K562 (cell line): ENCODE measurements around the gene TP73. TPM values are rescaled to one million over a fixed set of nuclear protein-coding genes. Genes with fewer than 3 reads are reported as not detected.

Experiments used
- CEBPG ChIP-seq, 3 experiments: fragments of 200-800 bp in 1 of 3; sonication (Bioruptor generic) in 1 of 3; sonication (generic) in 1 of 3; formaldehyde crosslinking in 1 of 3; IDR thresholded peaks in 2 of 3; conservative IDR thresholded peaks in 1 of 3; 2 replicates each; pipeline versions ENCODE4 v1.6.1 to v1.8.0; 2016 to 2022; ENCODE audit warnings: missing compliant biosample characterization in 2 of 3, missing genetic modification characterization in 2 of 3, mild to moderate bottlenecking in 1 of 3, missing genetic modification reagents in 1 of 3
- ELF1 ChIP-seq: fragments of 200-800 bp; sonication (Bioruptor generic); IDR thresholded peaks from 2 replicates; pipeline ENCODE4 v1.6.1; 2016; ENCODE audit warnings: missing genetic modification characterization, missing compliant biosample characterization
- HDAC6 ChIP-seq: IDR thresholded peaks from 2 replicates; pipeline ENCODE4 v1.6.1; 2012; ENCODE audit warnings: low read depth, mild to moderate bottlenecking, control low read depth, inconsistent platforms, low read length, moderate library complexity
- HNRNPUL1 ChIP-seq: fragments of 200-400 bp; formaldehyde crosslinking; IDR thresholded peaks from 2 replicates; pipeline ENCODE4 v1.6.1; 2017; ENCODE audit warnings: low read length
- KDM1A ChIP-seq, 2 experiments: fragments of 450-650 bp; IDR thresholded peaks; 2 replicates each; pipeline ENCODE4 v1.6.1; 2016; ENCODE audit warnings: mild to moderate bottlenecking in 2 of 2
- TRIM24 ChIP-seq, 2 experiments: fragments of 450-650 bp; IDR thresholded peaks; 2 replicates each; pipeline ENCODE4 v1.6.1; 2016
- ZEB2 ChIP-seq: fragments of 450-650 bp; IDR thresholded peaks from 2 replicates; pipeline ENCODE4 v1.6.1; 2016
- polyA plus RNA-seq, 8 experiments: library from polyadenylated mRNA; depleted of rRNA in 4 of 8; stranded (reverse) in 5 of 8; unstranded in 3 of 8; fragments of >200 nt; fragmentation: Nextera tagmentation in 2 of 8; fragmentation: Illumina TruSeq in 1 of 8; extraction: Ambion mirVana in 2 of 8; extraction: Trizol in 1 of 8; gene quantifications; 2 replicates each; pipeline versions ENCODE4 v1.2.1 to v1.2.3, GENCODE V29; 2011 to 2014; ENCODE audit warnings: inconsistent platforms in 1 of 8, missing spikeins in 1 of 8
- total RNA-seq, 7 experiments: library from RNA; depleted of rRNA in 6 of 7; stranded (reverse); fragments of >200 nt in 6 of 7; fragmentation: Illumina TruSeq in 2 of 7; extraction: Trizol in 2 of 7; gene quantifications; 2 replicates each; pipeline versions ENCODE4 v1.2.1 to v1.2.3, GENCODE V29; 2011 to 2021; ENCODE audit warnings: low replicate concordance in 1 of 7
- TF ChIP-seq, protein P1 (sequence below): sonication (generic); formaldehyde crosslinking; IDR thresholded peaks from 2 replicates; pipeline ENCODE4 v1.8.0; 2023; ENCODE audit warnings: mild to moderate bottlenecking, missing genetic modification reagents
- TF ChIP-seq, protein P2 (sequence below): fragments of 450-650 bp; formaldehyde crosslinking; IDR thresholded peaks from 2 replicates; pipeline ENCODE4 v1.4.0; 2020; ENCODE audit warnings: mild to moderate bottlenecking, moderate library complexity
- TF ChIP-seq, protein P3 (sequence below): fragments of 200-600 bp; sonication (generic); IDR thresholded peaks from one replicate; pipeline ENCODE4 v1.6.1; 2012; ENCODE audit warnings: mild to moderate bottlenecking, low read depth, low read length, inconsistent platforms

The TP73 gene
- total and polyA plus RNA-seq, 9 of the 15 experiments (the other 6 are each of a cell fraction or from before 2014, with no cell fraction given): 0.07 to 1.6 (median 0.40) TPM; not detected in 2

DNA sequence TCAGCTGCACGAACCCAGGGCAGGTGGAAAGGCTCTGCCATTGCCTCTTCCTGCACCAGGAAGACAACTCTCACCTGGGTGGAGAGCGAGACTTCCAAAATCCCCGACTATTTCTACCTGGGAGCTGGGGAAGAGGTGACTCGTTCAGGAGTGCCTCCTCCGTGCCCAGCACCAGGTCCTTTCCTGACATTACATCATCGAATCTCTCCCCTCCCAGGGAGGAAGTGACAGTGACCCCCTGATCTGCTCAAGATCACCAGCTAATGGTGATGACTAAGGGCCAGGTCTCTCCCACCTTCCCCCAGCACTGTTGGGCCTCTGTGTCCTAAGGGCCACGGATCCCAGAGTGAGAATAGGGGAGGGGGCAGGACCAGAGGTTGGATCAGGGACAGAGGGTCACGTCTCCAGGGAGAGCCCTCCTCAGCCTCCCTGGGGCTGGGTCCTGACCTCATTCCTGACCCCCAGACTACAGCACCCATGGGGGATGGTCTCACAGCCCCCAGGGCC lies 47.8 kb upstream of the TP73 start (continued):
- TF ChIP-seq ZEB2 (peak; percentile 67), CEBPG (CRISPR knock-in tag; IDR thresholded peaks at IDR 0.05) (peak; percentile 83), CEBPG (tag; conservative IDR thresholded peaks at IDR 0.05 in 1 of 2, IDR thresholded peaks at IDR 0.05 in 1 of 2) (peak; percentile 32 to 95; a peak in 2 of 4 replicates), HDAC6 (no peak), KDM1A (IDR thresholded peaks at IDR 0.05) (no peak), HNRNPUL1 (no peak), TRIM24 (IDR thresholded peaks at IDR 0.05) (peak; percentile 7 to 28; a peak in 2 of 4 replicates), ELF1 (no peak)
- TF ChIP-seq, protein P1, sequence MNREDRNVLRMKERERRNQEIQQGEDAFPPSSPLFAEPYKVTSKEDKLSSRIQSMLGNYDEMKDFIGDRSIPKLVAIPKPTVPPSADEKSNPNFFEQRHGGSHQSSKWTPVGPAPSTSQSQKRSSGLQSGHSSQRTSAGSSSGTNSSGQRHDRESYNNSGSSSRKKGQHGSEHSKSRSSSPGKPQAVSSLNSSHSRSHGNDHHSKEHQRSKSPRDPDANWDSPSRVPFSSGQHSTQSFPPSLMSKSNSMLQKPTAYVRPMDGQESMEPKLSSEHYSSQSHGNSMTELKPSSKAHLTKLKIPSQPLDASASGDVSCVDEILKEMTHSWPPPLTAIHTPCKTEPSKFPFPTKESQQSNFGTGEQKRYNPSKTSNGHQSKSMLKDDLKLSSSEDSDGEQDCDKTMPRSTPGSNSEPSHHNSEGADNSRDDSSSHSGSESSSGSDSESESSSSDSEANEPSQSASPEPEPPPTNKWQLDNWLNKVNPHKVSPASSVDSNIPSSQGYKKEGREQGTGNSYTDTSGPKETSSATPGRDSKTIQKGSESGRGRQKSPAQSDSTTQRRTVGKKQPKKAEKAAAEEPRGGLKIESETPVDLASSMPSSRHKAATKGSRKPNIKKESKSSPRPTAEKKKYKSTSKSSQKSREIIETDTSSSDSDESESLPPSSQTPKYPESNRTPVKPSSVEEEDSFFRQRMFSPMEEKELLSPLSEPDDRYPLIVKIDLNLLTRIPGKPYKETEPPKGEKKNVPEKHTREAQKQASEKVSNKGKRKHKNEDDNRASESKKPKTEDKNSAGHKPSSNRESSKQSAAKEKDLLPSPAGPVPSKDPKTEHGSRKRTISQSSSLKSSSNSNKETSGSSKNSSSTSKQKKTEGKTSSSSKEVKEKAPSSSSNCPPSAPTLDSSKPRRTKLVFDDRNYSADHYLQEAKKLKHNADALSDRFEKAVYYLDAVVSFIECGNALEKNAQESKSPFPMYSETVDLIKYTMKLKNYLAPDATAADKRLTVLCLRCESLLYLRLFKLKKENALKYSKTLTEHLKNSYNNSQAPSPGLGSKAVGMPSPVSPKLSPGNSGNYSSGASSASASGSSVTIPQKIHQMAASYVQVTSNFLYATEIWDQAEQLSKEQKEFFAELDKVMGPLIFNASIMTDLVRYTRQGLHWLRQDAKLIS (CRISPR knock-in tag): no peak
- TF ChIP-seq, protein P2, sequence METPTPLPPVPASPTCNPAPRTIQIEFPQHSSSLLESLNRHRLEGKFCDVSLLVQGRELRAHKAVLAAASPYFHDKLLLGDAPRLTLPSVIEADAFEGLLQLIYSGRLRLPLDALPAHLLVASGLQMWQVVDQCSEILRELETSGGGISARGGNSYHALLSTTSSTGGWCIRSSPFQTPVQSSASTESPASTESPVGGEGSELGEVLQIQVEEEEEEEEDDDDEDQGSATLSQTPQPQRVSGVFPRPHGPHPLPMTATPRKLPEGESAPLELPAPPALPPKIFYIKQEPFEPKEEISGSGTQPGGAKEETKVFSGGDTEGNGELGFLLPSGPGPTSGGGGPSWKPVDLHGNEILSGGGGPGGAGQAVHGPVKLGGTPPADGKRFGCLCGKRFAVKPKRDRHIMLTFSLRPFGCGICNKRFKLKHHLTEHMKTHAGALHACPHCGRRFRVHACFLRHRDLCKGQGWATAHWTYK (CRISPR knock-in tag): no peak
- TF ChIP-seq, protein P3, sequence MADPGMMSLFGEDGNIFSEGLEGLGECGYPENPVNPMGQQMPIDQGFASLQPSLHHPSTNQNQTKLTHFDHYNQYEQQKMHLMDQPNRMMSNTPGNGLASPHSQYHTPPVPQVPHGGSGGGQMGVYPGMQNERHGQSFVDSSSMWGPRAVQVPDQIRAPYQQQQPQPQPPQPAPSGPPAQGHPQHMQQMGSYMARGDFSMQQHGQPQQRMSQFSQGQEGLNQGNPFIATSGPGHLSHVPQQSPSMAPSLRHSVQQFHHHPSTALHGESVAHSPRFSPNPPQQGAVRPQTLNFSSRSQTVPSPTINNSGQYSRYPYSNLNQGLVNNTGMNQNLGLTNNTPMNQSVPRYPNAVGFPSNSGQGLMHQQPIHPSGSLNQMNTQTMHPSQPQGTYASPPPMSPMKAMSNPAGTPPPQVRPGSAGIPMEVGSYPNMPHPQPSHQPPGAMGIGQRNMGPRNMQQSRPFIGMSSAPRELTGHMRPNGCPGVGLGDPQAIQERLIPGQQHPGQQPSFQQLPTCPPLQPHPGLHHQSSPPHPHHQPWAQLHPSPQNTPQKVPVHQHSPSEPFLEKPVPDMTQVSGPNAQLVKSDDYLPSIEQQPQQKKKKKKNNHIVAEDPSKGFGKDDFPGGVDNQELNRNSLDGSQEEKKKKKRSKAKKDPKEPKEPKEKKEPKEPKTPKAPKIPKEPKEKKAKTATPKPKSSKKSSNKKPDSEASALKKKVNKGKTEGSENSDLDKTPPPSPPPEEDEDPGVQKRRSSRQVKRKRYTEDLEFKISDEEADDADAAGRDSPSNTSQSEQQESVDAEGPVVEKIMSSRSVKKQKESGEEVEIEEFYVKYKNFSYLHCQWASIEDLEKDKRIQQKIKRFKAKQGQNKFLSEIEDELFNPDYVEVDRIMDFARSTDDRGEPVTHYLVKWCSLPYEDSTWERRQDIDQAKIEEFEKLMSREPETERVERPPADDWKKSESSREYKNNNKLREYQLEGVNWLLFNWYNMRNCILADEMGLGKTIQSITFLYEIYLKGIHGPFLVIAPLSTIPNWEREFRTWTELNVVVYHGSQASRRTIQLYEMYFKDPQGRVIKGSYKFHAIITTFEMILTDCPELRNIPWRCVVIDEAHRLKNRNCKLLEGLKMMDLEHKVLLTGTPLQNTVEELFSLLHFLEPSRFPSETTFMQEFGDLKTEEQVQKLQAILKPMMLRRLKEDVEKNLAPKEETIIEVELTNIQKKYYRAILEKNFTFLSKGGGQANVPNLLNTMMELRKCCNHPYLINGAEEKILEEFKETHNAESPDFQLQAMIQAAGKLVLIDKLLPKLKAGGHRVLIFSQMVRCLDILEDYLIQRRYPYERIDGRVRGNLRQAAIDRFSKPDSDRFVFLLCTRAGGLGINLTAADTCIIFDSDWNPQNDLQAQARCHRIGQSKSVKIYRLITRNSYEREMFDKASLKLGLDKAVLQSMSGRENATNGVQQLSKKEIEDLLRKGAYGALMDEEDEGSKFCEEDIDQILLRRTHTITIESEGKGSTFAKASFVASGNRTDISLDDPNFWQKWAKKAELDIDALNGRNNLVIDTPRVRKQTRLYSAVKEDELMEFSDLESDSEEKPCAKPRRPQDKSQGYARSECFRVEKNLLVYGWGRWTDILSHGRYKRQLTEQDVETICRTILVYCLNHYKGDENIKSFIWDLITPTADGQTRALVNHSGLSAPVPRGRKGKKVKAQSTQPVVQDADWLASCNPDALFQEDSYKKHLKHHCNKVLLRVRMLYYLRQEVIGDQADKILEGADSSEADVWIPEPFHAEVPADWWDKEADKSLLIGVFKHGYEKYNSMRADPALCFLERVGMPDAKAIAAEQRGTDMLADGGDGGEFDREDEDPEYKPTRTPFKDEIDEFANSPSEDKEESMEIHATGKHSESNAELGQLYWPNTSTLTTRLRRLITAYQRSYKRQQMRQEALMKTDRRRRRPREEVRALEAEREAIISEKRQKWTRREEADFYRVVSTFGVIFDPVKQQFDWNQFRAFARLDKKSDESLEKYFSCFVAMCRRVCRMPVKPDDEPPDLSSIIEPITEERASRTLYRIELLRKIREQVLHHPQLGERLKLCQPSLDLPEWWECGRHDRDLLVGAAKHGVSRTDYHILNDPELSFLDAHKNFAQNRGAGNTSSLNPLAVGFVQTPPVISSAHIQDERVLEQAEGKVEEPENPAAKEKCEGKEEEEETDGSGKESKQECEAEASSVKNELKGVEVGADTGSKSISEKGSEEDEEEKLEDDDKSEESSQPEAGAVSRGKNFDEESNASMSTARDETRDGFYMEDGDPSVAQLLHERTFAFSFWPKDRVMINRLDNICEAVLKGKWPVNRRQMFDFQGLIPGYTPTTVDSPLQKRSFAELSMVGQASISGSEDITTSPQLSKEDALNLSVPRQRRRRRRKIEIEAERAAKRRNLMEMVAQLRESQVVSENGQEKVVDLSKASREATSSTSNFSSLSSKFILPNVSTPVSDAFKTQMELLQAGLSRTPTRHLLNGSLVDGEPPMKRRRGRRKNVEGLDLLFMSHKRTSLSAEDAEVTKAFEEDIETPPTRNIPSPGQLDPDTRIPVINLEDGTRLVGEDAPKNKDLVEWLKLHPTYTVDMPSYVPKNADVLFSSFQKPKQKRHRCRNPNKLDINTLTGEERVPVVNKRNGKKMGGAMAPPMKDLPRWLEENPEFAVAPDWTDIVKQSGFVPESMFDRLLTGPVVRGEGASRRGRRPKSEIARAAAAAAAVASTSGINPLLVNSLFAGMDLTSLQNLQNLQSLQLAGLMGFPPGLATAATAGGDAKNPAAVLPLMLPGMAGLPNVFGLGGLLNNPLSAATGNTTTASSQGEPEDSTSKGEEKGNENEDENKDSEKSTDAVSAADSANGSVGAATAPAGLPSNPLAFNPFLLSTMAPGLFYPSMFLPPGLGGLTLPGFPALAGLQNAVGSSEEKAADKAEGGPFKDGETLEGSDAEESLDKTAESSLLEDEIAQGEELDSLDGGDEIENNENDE: no peak
